ENCODE measurements around the gene C1orf74.

The C1orf74 gene

GRCh38 chr1:209732725-209733124 is 51.6 kb downstream of the C1orf74 start:
- Mint-ChIP-seq H3K27ac (no peak overlapping the region), H3K9me3 (peaks cover 12% of the 10 kb centered on the region), H3K27me3 (ENCODE audit: low read depth) (no peaks in the 10 kb centered on the region), H3K4me1 (ENCODE audit: low read depth) (peaks cover 25% of the 10 kb centered on the region), H3K4me3 (no peak overlapping the region), H3K36me3 (ENCODE audit: low read depth) (peaks cover 26% of the 10 kb centered on the region)

GRCh38 chr1:209729436-209729835 is 54.9 kb downstream of the C1orf74 start:
- H3K27me3 Mint-ChIP-seq (ENCODE audit: low read depth) = no peaks in the 10 kb centered on the region
- H3K4me1 Mint-ChIP-seq (ENCODE audit: low read depth) = peaks cover 33% of the 10 kb centered on the region
- H3K9me3 Mint-ChIP-seq = peaks cover 12% of the 10 kb centered on the region
- no peak overlapping the region for H3K4me3 Mint-ChIP-seq
- H3K27ac Mint-ChIP-seq = no peak overlapping the region
- peaks cover 27% of the 10 kb centered on the region for H3K36me3 Mint-ChIP-seq (ENCODE audit: low read depth)

Measured in T-helper 1 cell treated with Interleukin-12 subunit alpha and Interleukin-12 subunit beta and Interleukin-4 antibody, amounts not matched to agents 30 μg/mL and 1 μg/mL, for 36 hours (primary cell).